Ovary (tissue), 9 donors: ENCODE measurements around the gene NELL1. TPM values are rescaled to one million over a fixed set of nuclear protein-coding genes. Genes with fewer than 3 reads are reported as not detected.

Source experiments
- DNase-seq, 5 donors: peaks; one replicate each; pipeline ENCODE4 v3.0.0-alpha.2; 2019 to 2020
- H3K27ac ChIP-seq, 2 donors: fragments of 200-600 bp; one replicate each; pipeline versions ENCODE4 v1.5.1 to v1.8.0; 2019 to 2022
- H3K27me3 ChIP-seq: fragments of 200-600 bp; one replicate; pipeline ENCODE4 v1.8.0; 2022
- H3K36me3 ChIP-seq: fragments of 200-600 bp; sonication (generic); one replicate; pipeline ENCODE4 v1.5.1; 2019
- H3K4me1 ChIP-seq: one replicate; pipeline ENCODE4 v1.8.1; 2013; ENCODE audit warnings: mild to moderate bottlenecking, moderate library complexity; ENCODE audit not compliant: insufficient read depth
- H3K4me3 ChIP-seq: fragments of 200-600 bp; sonication (generic); one replicate; pipeline ENCODE4 v1.5.1; 2017
- H3K9me3 ChIP-seq, 2 donors: fragments of 200-600 bp in 1 of 2; sonication (generic) in 1 of 2; one replicate each; pipeline versions ENCODE4 v1.5.1 to v1.8.1; 2013 to 2019; ENCODE audit warnings: mild to moderate bottlenecking in 1 of 2, moderate library complexity in 1 of 2
- EP300 ChIP-seq: sonication (generic); formaldehyde crosslinking; IDR thresholded peaks from one replicate; pipeline ENCODE4 v1.6.1; 2017; ENCODE audit warnings: antibody characterized with exemption
- POLR2A ChIP-seq: fragments of 450-650 bp; IDR thresholded peaks from one replicate; pipeline ENCODE4 v1.6.1; 2017; ENCODE audit warnings: antibody characterized with exemption, mild to moderate bottlenecking, moderate library complexity
- WGBS, 3 donors: extraction: QIAGEN DNeasy Blood & Tissue Kit in 1 of 3; methylation state at CpG; one replicate each; pipeline versions ENCODE4 v1.1.5 to v1.1.7; 2013 to 2017; 5-methylcytosine and 5-hydroxymethylcytosine counted together
- intact Hi-C, 4 donors: fragments of 100-400 bp; cut with DNase I; formaldehyde crosslinking; loops; one replicate each; pipeline versions ENCODE4 v1.11.0 to v1.15.1; 2022 to 2023
- polyA plus RNA-seq, 2 donors: library from polyadenylated mRNA; stranded (reverse); fragments of 200-250 nt in 1 of 2; fragments of 350-450 nt in 1 of 2; fragmentation: Illumina TruSeq in 1 of 2; extraction: RNeasy Lipid Tissue Mini Kit (QIAGEN cat#74804) in 1 of 2; gene quantifications; one replicate each; pipeline ENCODE4 v1.2.3, GENCODE V29; 2013 to 2014
- total RNA-seq, 7 donors: library from RNA; depleted of rRNA in 2 of 7; stranded (reverse); fragments of >200 nt in 2 of 7; fragmentation: NEBNext Ultra II Directional in 3 of 7; extraction: Animal tissue kit (Norgen Biotek cat#: 25700) in 3 of 7; gene quantifications; one replicate each; pipeline versions ENCODE4 v1.1.0 to v1.2.4, GENCODE V29; 2016 to 2023
- TF ChIP-seq, protein P1 (sequence below), 3 donors: fragments of 450-650 bp in 2 of 3; fragments of 200-600 bp in 1 of 3; IDR thresholded peaks; one replicate each; pipeline versions ENCODE4 v1.5.1 to v1.8.0; 2016 to 2022; ENCODE audit warnings: antibody characterized with exemption in 3 of 3, mild to moderate bottlenecking in 1 of 3
- donor health status: DM: no; HTN: no; CAD: no; lungs with moderate emphysema.
- donor health status: DM: no; HTN: no; CAD: no.
- donor health status: Bipolar disorder and iron deficiency.
- donor health status: DM: yes; HTN: yes; CAD: no.
- donor health status: DM: no; HTN: no; CAD: no.
- donor health status: DM: yes; HTN: yes; CAD: no.

NELL1 gene
- total and polyA plus RNA-seq, 9 donors: 0.21 to 0.43 (median 0.36) TPM; not detected in 5

DNA sequence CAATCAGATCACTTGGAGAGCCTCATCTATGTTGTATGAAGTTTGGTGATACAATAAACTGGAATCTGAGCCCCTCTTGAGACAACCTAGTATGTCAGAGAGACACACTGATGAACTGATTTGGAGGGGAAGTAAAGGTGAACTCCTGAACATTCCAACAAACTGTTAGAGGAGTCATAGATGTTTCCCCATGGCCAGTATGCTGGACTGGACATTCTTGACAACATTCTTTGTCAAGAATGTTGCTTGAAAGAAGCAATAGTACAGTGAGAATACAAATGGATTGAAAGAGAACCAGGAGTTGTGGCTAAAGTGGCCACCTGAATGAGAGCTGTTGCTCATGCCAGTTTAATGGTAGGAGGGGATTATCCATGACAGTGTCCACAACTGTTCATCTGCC lies 588.1 kb downstream of the NELL1 start:
- no peak for DNase-seq
- Histone ChIP-seq H3K27me3 (no peaks in the 10 kb centered on the region), H3K27ac (no peak overlapping the region), H3K9me3 (no peaks in the 10 kb centered on the region), H3K4me3 (no peak overlapping the region), H3K4me1 (no peaks in the 10 kb centered on the region), H3K36me3 (no peaks in the 10 kb centered on the region)
- TF ChIP-seq EP300: no peak
- no peak for TF ChIP-seq POLR2A
- TF ChIP-seq, protein P1, sequence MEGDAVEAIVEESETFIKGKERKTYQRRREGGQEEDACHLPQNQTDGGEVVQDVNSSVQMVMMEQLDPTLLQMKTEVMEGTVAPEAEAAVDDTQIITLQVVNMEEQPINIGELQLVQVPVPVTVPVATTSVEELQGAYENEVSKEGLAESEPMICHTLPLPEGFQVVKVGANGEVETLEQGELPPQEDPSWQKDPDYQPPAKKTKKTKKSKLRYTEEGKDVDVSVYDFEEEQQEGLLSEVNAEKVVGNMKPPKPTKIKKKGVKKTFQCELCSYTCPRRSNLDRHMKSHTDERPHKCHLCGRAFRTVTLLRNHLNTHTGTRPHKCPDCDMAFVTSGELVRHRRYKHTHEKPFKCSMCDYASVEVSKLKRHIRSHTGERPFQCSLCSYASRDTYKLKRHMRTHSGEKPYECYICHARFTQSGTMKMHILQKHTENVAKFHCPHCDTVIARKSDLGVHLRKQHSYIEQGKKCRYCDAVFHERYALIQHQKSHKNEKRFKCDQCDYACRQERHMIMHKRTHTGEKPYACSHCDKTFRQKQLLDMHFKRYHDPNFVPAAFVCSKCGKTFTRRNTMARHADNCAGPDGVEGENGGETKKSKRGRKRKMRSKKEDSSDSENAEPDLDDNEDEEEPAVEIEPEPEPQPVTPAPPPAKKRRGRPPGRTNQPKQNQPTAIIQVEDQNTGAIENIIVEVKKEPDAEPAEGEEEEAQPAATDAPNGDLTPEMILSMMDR (IDR thresholded peaks at IDR 0.05): no peak
- intact Hi-C loops: no loop called here

DNA sequence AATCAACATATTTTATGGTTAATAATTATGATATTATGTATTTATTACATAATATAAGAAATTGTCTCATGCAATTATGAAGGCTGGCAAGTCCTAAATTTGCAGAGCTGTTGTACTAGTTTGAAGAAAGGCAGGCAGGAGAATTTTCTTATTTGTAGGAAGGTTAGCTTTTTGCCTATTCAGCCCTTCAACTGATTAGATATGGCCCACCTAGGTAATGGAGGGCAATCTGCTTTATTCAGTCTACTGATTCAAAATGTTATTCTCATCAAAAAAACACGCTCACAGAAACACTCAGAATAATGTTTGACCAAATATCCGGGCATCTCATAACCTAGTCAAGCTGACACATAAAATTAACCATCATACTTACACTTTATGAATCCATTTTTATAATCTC lies 589.0 kb downstream of the NELL1 start:
- WGBS, 3 donors: 81 to 85% (median 83%) methylated on average over 2 of the region's 2 CpGs

DNA sequence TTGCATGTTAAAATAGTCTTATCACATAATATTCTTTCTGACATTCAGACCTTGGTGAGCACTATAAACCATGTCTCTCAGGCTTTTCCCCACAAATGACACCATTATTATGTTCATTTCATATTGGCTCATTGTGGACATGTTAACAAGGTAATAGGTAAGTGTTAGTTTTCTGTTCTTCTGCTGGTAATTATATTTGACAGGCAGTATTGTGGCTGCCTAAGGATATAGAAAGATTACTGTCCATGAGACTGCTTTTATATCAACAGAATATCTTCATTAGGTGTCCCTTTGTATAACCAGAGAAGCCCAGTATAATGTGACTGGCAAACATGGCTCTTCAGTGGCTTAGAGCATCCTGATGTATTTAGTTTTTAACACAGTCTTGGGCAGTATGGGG lies 590.7 kb downstream of the NELL1 start:
- no peak for DNase-seq
- intact Hi-C loops: no loop called here
- no peak overlapping the region for H3K4me3 ChIP-seq
- no peak overlapping the region for H3K27ac ChIP-seq
- H3K27me3 ChIP-seq: no peaks in the 10 kb centered on the region
- no peaks in the 10 kb centered on the region for H3K36me3 ChIP-seq
- H3K9me3 ChIP-seq: no peaks in the 10 kb centered on the region
- no peaks in the 10 kb centered on the region for H3K4me1 ChIP-seq
- TF ChIP-seq POLR2A: no peak
- no peak for TF ChIP-seq EP300
- TF ChIP-seq, protein P1 (IDR thresholded peaks at IDR 0.05): no peak

More for the DNA sequence above, 589.0 kb downstream of the NELL1 start:
- H3K9me3 ChIP-seq: no peaks in the 10 kb centered on the region
- no peak for DNase-seq
- no peak overlapping the region for H3K4me3 ChIP-seq
- no peak for TF ChIP-seq EP300
- no peak for TF ChIP-seq POLR2A
- TF ChIP-seq, protein P1 (IDR thresholded peaks at IDR 0.05): no peak
- intact Hi-C loops: no loop called here
- no peak overlapping the region for H3K27ac ChIP-seq
- no peaks in the 10 kb centered on the region for H3K27me3 ChIP-seq
- no peaks in the 10 kb centered on the region for H3K4me1 ChIP-seq
- no peaks in the 10 kb centered on the region for H3K36me3 ChIP-seq

DNA sequence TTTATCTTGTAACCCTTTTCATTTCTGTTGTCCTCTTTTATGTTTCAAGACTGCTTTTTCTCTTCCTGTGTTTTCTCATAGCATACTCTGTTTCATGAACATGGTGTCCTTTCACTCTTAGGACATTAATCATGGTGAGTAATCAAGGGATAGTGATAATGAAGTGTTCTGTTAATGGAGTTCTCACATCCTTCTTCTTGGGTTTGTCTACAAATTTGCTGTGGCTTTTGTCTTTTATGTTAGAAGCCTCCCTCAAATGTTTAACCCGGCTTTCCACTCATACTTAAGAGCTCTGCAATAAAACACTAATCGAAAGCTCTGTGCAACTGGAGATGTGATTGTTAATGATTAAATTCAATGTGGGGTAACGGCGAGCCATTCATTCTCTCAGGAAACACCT lies 593.6 kb downstream of the NELL1 start:
- H3K27ac ChIP-seq: no peak overlapping the region
- intact Hi-C loops: no loop called here
- H3K36me3 ChIP-seq: no peaks in the 10 kb centered on the region
- H3K4me3 ChIP-seq: no peak overlapping the region
- H3K4me1 ChIP-seq: no peaks in the 10 kb centered on the region
- H3K27me3 ChIP-seq: no peaks in the 10 kb centered on the region
- no peaks in the 10 kb centered on the region for H3K9me3 ChIP-seq
- 74 to 83% (median 81%) methylated on average over 4 of the region's 4 CpGs for WGBS, 3 donors
- no peak for DNase-seq
- TF ChIP-seq, protein P1 (IDR thresholded peaks at IDR 0.05): no peak
- no peak for TF ChIP-seq POLR2A
- TF ChIP-seq EP300: no peak

DNA sequence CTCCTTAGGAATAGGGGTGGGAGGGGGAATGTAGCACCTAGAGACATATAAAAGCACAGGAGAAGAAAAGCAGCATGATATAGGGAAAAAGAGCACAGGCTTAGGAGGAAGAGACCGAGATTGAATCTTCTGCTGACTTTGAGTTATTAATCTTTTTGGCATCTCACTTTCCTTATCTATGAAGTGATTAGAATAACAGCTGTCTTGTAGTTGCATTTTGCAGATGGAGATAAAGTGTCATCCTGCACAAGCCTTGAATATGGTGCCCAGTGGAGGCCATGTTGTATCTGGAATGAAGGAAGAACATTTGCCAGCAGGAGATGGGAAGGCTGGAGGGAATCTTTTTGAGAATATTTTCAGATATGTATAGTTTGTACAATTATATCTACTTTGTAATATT lies 594.7 kb downstream of the NELL1 start:
- no peaks in the 10 kb centered on the region for H3K9me3 ChIP-seq
- no peaks in the 10 kb centered on the region for H3K4me1 ChIP-seq
- intact Hi-C loops: no loop called here
- no peaks in the 10 kb centered on the region for H3K27me3 ChIP-seq
- no peak for DNase-seq
- H3K4me3 ChIP-seq: no peak overlapping the region
- no peaks in the 10 kb centered on the region for H3K36me3 ChIP-seq
- WGBS, 3 donors: 79 to 88% (median 87%) methylated on average over 1 of the region's 1 CpG
- TF ChIP-seq, protein P1 (IDR thresholded peaks at IDR 0.05): no peak
- no peak for TF ChIP-seq POLR2A
- no peak for TF ChIP-seq EP300
- no peak overlapping the region for H3K27ac ChIP-seq
